ENCODE data around the gene PCP4. TPM values are rescaled to one million over a fixed set of nuclear protein-coding genes. Genes with fewer than 3 reads are reported as not detected.

PCP4 gene
- total and polyA plus RNA-seq, 2 donors (not counting 3 experiments of a cell fraction or from before 2014, with no cell fraction given), result not detected

GRCh38 chr21:39954570-39954969 lies 87.3 kb downstream of the PCP4 start:
- peaks cover 8% of the 10 kb centered on the region for H3K9me3 ChIP-seq (replicated peaks; ENCODE audit: control insufficient read depth, insufficient read depth, low read length)
- no peak overlapping the region for H2AFZ ChIP-seq (ENCODE audit: low read depth, low read length)
- H4K20me1 ChIP-seq (replicated peaks; ENCODE audit: control insufficient read depth, extremely low read depth, insufficient read depth, low read length), result no peaks in the 10 kb centered on the region
- no peak for TF ChIP-seq POLR2AphosphoS5 (IDR thresholded peaks at IDR 0.05; ENCODE audit: insufficient read depth, low read depth, low read length)
- no peak for TF ChIP-seq MAX (IDR thresholded peaks at IDR 0.05; ENCODE audit: insufficient read depth, insufficient read length)
- no peak for TF ChIP-seq MYC (IDR thresholded peaks at IDR 0.05; ENCODE audit: low read depth, low read length)
- no peak for TF ChIP-seq GATA2 (IDR thresholded peaks at IDR 0.05; ENCODE audit: insufficient read depth, insufficient read length, low read depth, low read length)
- no peak for TF ChIP-seq EZH2 (IDR thresholded peaks at IDR 0.05; ENCODE audit: borderline replicate concordance, low read depth, low read length, severe bottlenecking)
- no peak for TF ChIP-seq JUN (IDR thresholded peaks at IDR 0.05; ENCODE audit: borderline replicate concordance, insufficient read depth, insufficient read length, low read depth)
- TF ChIP-seq CTCF (IDR thresholded peaks at IDR 0.05; ENCODE audit: extremely low read depth in 1 of 2, insufficient read depth in 1 of 2, low read depth in 1 of 2, low read length in 2 of 2), result no peak
- TF ChIP-seq POLR2A (IDR thresholded peaks at IDR 0.05; ENCODE audit: low read depth, low read length), result no peak
- no peak for TF ChIP-seq FOS (IDR thresholded peaks at IDR 0.05; ENCODE audit: borderline replicate concordance, insufficient read depth, low read length)
- no peaks in the 10 kb centered on the region for H3K9me1 ChIP-seq (replicated peaks; ENCODE audit: control insufficient read depth, extremely low read depth, insufficient read depth, low read length)
- no peak overlapping the region for H3K27ac ChIP-seq (ENCODE audit: insufficient read depth, low read depth, low read length)
- POLR2A ChIA-PET, result no interaction called here
- dilution Hi-C loops (cut with MboI; ENCODE audit: extremely low pct_ligation_motif_present, low sequenced_read_pairs) (no loop called here), intact Hi-C loops (cut with micrococcal nuclease) (no loop called here)
- H3K4me2 ChIP-seq (ENCODE audit: insufficient read depth, low read length), result no peak overlapping the region
- no peaks in the 10 kb centered on the region for H3K79me2 ChIP-seq (ENCODE audit: control insufficient read depth, insufficient read depth, low read length)
- BruUV-seq (replicated peaks), result no TSS peak
- H3K4me1 ChIP-seq (ENCODE audit: control insufficient read depth, extremely low read depth, insufficient read depth, low read length), result no peaks in the 10 kb centered on the region
- no peak overlapping the region for H3K9ac ChIP-seq (replicated peaks; ENCODE audit: extremely low read depth, insufficient read depth, low read length)
- DNase-seq (ENCODE audit: low read depth, low spot score) (no peak), FAIRE-seq (no peak)
- H3K27me3 ChIP-seq (ENCODE audit: control insufficient read depth in 2 of 2, insufficient read depth in 2 of 2, low read length in 2 of 2), result no peaks in the 10 kb centered on the region
- CTCF ChIA-PET, result no interaction called here
- no peak overlapping the region for H3K4me3 ChIP-seq (replicated peaks in 1 of 3; ENCODE audit: insufficient read depth in 1 of 3, low read depth in 1 of 3, low read length in 3 of 3)
- no peaks in the 10 kb centered on the region for H3K36me3 ChIP-seq (ENCODE audit: control insufficient read depth in 2 of 2, extremely low read depth in 1 of 2, insufficient read depth in 2 of 2, low read length in 2 of 2)

All from endothelial cell of umbilical vein (primary cell).